Stomach (tissue), 9 donors: ENCODE measurements around the gene HBM. TPM values are rescaled to one million over a fixed set of nuclear protein-coding genes. Genes with fewer than 3 reads are reported as not detected.
"Not testable (repeated sequence)": the region's sequence is repeated elsewhere in the genome, so short reads cannot be mapped to it uniquely, and the experiment has no call there.

ENCODE experiments used
- DNase-seq, 2 donors: peaks; one replicate each; pipeline versions ENCODE4 v3.0.0 to v3.0.0-alpha.2; 2013 to 2019
- H3K27ac ChIP-seq, 5 donors: fragments of 200-600 bp in 4 of 5; sonication (generic) in 4 of 5; one replicate each; pipeline ENCODE4 v1.5.1; 2013 to 2019; ENCODE audit warnings: mild to moderate bottlenecking in 1 of 5, moderate library complexity in 1 of 5
- H3K27me3 ChIP-seq, 3 donors: fragments of 200-600 bp; sonication (generic); one replicate each; pipeline ENCODE4 v1.5.1; 2017 to 2019; ENCODE audit warnings: mixed run types in 1 of 3
- H3K36me3 ChIP-seq, 4 donors: fragments of 200-600 bp; sonication (generic); 1 replicate in 3 of 4; 2 replicates in 1 of 4; pipeline ENCODE4 v1.5.1; 2016 to 2019
- H3K4me1 ChIP-seq, 4 donors: fragments of 200-600 bp; sonication (generic); one replicate each; pipeline ENCODE4 v1.5.1; 2016 to 2019
- H3K4me3 ChIP-seq, 4 donors: fragments of 200-600 bp; sonication (generic) in 3 of 4; one replicate each; pipeline ENCODE4 v1.5.1; 2016 to 2019; ENCODE audit warnings: mild to moderate bottlenecking in 1 of 4
- H3K9me3 ChIP-seq, 4 donors: fragments of 200-600 bp; sonication (generic); one replicate each; pipeline ENCODE4 v1.5.1; 2016 to 2019
- CTCF ChIP-seq, 7 experiments: fragments of 450-650 bp in 4 of 7; fragments of 200-600 bp in 3 of 7; sonication (generic) in 3 of 7; IDR thresholded peaks; one replicate each; pipeline ENCODE4 v1.5.1; 2016 to 2019; ENCODE audit warnings: antibody characterized with exemption in 7 of 7, control low read depth in 2 of 7, mild to moderate bottlenecking in 1 of 7
- EP300 ChIP-seq: sonication (generic); formaldehyde crosslinking; IDR thresholded peaks from one replicate; pipeline ENCODE4 v1.6.1; 2017; ENCODE audit warnings: antibody characterized with exemption
- POLR2A ChIP-seq, 4 donors: fragments of 450-650 bp; IDR thresholded peaks; one replicate each; pipeline ENCODE4 v1.6.1; 2016; ENCODE audit warnings: antibody characterized with exemption in 4 of 4, control low read depth in 2 of 4, mild to moderate bottlenecking in 1 of 4, moderate library complexity in 1 of 4
- POLR2AphosphoS5 ChIP-seq, 3 donors: sonication (generic); formaldehyde crosslinking; IDR thresholded peaks; one replicate each; pipeline ENCODE4 v1.6.1; 2016; ENCODE audit warnings: antibody characterized with exemption in 3 of 3
- WGBS, 5 donors: extraction: QIAGEN DNeasy Blood & Tissue Kit in 3 of 5; methylation state at CpG; one replicate each; pipeline versions ENCODE4 v1.1.5 to v1.1.7; 2013 to 2018; 5-methylcytosine and 5-hydroxymethylcytosine counted together
- intact Hi-C: fragments of 100-400 bp; cut with DNase I; formaldehyde crosslinking; loops from one replicate; pipeline ENCODE4 v1.15.1; 2023; ENCODE audit warnings: low total_unique reads
- polyA plus RNA-seq, 3 donors: library from polyadenylated mRNA; stranded (reverse); fragments of 200-250 nt; gene quantifications; one replicate each; pipeline ENCODE4 v1.2.3, GENCODE V29; 2013
- total RNA-seq, 5 donors: library from RNA; depleted of rRNA; stranded (reverse); fragments of >200 nt; gene quantifications; one replicate each; pipeline versions ENCODE4 v1.1.0 to v1.2.3, GENCODE V29; 2014 to 2016
- donor health status: healthy with polysubstance abuse.
- donor health status: Bipolar disorder and iron deficiency.
- donor health status: healthy.

Gene HBM
- total and polyA plus RNA-seq, 8 donors: 10.3 TPM; not detected in 7

- WGBS, 5 donors: 4 to 7% (median 5%) methylated on average over 23 to 45 of the region's 45 CpGs
These were observed 770 bp downstream of the HBM start for GRCh38 chr16:166375-167121.

GRCh38 chr16:167122-167690 is 1.4 kb downstream of the HBM start:
- peaks cover 16 to 25% (median 19%) of the 10 kb centered on the region in 4 donors for H3K4me1 ChIP-seq
- WGBS, 5 donors: 9 to 17% (median 13%) methylated on average over 11 of the region's 11 CpGs
- no peak overlapping the region for H3K27ac ChIP-seq
- H3K36me3 ChIP-seq: no peaks in the 10 kb centered on the region
- H3K4me3 ChIP-seq: no peak overlapping the region
- intact Hi-C loops: no loop called here
- no peak for DNase-seq
- H3K9me3 ChIP-seq: no peaks in the 10 kb centered on the region
- H3K27me3 ChIP-seq: peaks cover 29 to 89% (median 63%) of the 10 kb centered on the region in 3 donors
- no peak for TF ChIP-seq POLR2A (IDR thresholded peaks at IDR 0.05)
- TF ChIP-seq EP300: no peak
- no peak for TF ChIP-seq CTCF (IDR thresholded peaks at IDR 0.05)
- no peak for TF ChIP-seq POLR2AphosphoS5 (IDR thresholded peaks at IDR 0.05)

More at GRCh38 chr16:166375-167121, 770 bp downstream of the HBM start:
- intact Hi-C loops: no loop called here
- H3K4me1 ChIP-seq: peaks cover 16 to 25% (median 19%) of the 10 kb centered on the region in 4 donors
- no peaks in the 10 kb centered on the region for H3K9me3 ChIP-seq
- DNase-seq: no peak
- H3K27me3 ChIP-seq: peaks cover 26 to 88% (median 59%) of the 10 kb centered on the region in 3 donors
- H3K4me3 ChIP-seq: peak overlapping the region in 1 of 4 donors; percentile 35
- TF ChIP-seq POLR2A (IDR thresholded peaks at IDR 0.05) (no peak), CTCF (IDR thresholded peaks at IDR 0.05) (no peak), POLR2AphosphoS5 (IDR thresholded peaks at IDR 0.05) (no peak)
- no peak overlapping the region for H3K27ac ChIP-seq
- H3K36me3 ChIP-seq: no peaks in the 10 kb centered on the region

- peaks cover 29 to 81% (median 67%) of the 10 kb centered on the region in 3 donors for H3K27me3 ChIP-seq
- H3K27ac ChIP-seq: no peak overlapping the region
These were observed 2.6 kb downstream of the HBM start for GRCh38 chr16:168424-168823.

GRCh38 chr16:169014-169413 is 3.2 kb downstream of the HBM start:
- Histone ChIP-seq H3K36me3 (no peaks in the 10 kb centered on the region), H3K4me1 (peaks cover 16 to 29% (median 21%) of the 10 kb centered on the region in 4 donors), H3K9me3 (no peaks in the 10 kb centered on the region), H3K27me3 (peaks cover 29 to 84% (median 69%) of the 10 kb centered on the region in 3 donors), H3K4me3 (no peak overlapping the region), H3K27ac (no peak overlapping the region)
- DNase-seq: no peak
- TF ChIP-seq POLR2AphosphoS5 (IDR thresholded peaks at IDR 0.05) (no peak), CTCF (IDR thresholded peaks at IDR 0.05) (no peak), EP300 (no peak), POLR2A (IDR thresholded peaks at IDR 0.05) (no peak)
- 9 to 33% (median 27%) methylated on average over 1 to 3 of the region's 3 CpGs for WGBS, 5 donors
- intact Hi-C loops: no loop called here

More at GRCh38 chr16:168424-168823, 2.6 kb downstream of the HBM start:
- Histone ChIP-seq H3K4me3 (no peak overlapping the region), H3K4me1 (peaks cover 16 to 28% (median 20%) of the 10 kb centered on the region in 4 donors), H3K9me3 (no peaks in the 10 kb centered on the region), H3K36me3 (no peaks in the 10 kb centered on the region)
- no peak for TF ChIP-seq POLR2AphosphoS5 (IDR thresholded peaks at IDR 0.05)
- TF ChIP-seq POLR2A (IDR thresholded peaks at IDR 0.05): no peak
- TF ChIP-seq EP300: no peak
- no peak for TF ChIP-seq CTCF (IDR thresholded peaks at IDR 0.05)
- no peak for DNase-seq
- 49 to 61% (median 58%) methylated on average over 6 of the region's 6 CpGs for WGBS, 5 donors
- intact Hi-C loops: no loop called here

GRCh38 chr16:170088-170507 is 4.3 kb downstream of the HBM start:
- H3K27ac ChIP-seq, H3K4me3 ChIP-seq, H3K36me3 ChIP-seq, intact Hi-C loops, H3K9me3 ChIP-seq: not testable (repeated sequence)
- Histone ChIP-seq H3K4me1 (peaks cover 14 to 27% (median 19%) of the 10 kb centered on the region in 4 donors), H3K27me3 (peaks cover 30 to 92% (median 74%) of the 10 kb centered on the region in 3 donors)
- DNase-seq: peak in 1 of 2 donors; percentile 52
- 2 to 8% (median 3%) methylated on average over 5 of the region's 5 CpGs for WGBS, 5 donors
